Brain microvascular endothelial cell (primary cell): ENCODE data around the gene ATP2B2.

Experiments used
- DNase-seq: peaks from one replicate; pipeline ENCODE4 v3.0.0-alpha.2; 2020
- H3K27ac ChIP-seq: fragments of 250-450 bp; sonication (Bioruptor Pico); 2 replicates; pipeline ENCODE4 v1.5.1; 2020; ENCODE audit warnings: mild to moderate bottlenecking, moderate library complexity
- H3K27me3 ChIP-seq: fragments of 250-450 bp; sonication (Bioruptor Pico); replicated peaks from 2 replicates; pipeline ENCODE4 v1.5.1; 2020; ENCODE audit warnings: mild to moderate bottlenecking
- H3K36me3 ChIP-seq: fragments of 250-450 bp; sonication (Bioruptor Pico); replicated peaks from 2 replicates; pipeline ENCODE4 v1.5.1; 2020; ENCODE audit warnings: mild to moderate bottlenecking
- H3K4me3 ChIP-seq: 2 replicates; pipeline ENCODE4 v1.5.1; 2011; ENCODE audit warnings: low read depth, mild to moderate bottlenecking, control low read depth, low read length, moderate library complexity
- in situ Hi-C: cut with HindIII; loops from 2 replicates; pipeline ENCODE4 v1.10.0; 2017; ENCODE audit warnings: low sequenced_read_pairs, low pct_ligation_motif_present
- TF ChIP-seq, protein P1 (sequence below): IDR thresholded peaks from 2 replicates; pipeline ENCODE4 v1.5.1; 2011; ENCODE audit warnings: low read depth, mild to moderate bottlenecking, moderate library complexity, low read length, control low read depth, inconsistent platforms; ENCODE audit errors: missing control alignments

Gene ATP2B2

DNA sequence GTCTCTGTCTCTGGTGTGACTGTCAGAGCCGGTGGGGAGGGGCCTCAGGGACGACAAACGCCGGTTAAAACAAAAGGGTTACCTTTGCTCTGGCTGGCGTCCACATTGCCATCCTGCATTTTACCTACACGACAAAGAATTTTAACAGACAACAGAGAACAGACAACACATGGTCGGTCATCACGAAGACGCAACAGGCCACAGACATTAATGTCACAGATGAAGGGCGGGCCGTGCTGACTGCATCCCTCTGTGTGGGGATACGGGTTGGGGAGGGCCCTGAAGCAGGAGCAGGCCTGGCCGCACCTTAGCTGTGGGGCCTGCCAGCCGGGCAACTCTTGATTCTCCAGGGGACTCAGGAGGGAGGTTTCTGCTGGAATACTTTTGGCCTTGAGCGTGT, 126.2 kb downstream of the ATP2B2 start:
- TF ChIP-seq, protein P1, sequence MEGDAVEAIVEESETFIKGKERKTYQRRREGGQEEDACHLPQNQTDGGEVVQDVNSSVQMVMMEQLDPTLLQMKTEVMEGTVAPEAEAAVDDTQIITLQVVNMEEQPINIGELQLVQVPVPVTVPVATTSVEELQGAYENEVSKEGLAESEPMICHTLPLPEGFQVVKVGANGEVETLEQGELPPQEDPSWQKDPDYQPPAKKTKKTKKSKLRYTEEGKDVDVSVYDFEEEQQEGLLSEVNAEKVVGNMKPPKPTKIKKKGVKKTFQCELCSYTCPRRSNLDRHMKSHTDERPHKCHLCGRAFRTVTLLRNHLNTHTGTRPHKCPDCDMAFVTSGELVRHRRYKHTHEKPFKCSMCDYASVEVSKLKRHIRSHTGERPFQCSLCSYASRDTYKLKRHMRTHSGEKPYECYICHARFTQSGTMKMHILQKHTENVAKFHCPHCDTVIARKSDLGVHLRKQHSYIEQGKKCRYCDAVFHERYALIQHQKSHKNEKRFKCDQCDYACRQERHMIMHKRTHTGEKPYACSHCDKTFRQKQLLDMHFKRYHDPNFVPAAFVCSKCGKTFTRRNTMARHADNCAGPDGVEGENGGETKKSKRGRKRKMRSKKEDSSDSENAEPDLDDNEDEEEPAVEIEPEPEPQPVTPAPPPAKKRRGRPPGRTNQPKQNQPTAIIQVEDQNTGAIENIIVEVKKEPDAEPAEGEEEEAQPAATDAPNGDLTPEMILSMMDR = no peak
- Histone ChIP-seq H3K36me3 (no peaks in the 10 kb centered on the region), H3K27me3 (no peaks in the 10 kb centered on the region), H3K4me3 (no peak overlapping the region), H3K27ac (no peak overlapping the region)
- DNase-seq = no peak
- in situ Hi-C loops = no loop called here

DNA sequence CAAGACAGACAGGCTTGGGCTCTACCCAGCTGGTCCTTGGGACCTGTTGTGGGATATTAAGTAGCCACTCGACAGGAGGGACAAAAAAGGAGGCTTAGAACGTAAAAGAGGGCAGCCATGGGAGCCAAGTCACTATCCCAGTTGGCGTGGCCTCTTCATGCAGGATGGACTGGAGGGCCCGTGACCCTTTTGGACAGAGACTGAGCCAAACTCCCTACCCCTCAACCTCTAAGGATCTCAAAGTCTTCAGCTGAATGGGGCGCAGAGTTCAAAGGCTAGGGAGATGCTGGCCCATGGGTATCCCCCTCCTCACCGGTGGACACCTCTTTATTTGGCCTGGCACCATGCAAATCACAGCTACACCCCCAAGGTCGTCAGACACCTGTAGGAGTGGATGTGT, 126.6 kb downstream of the ATP2B2 start:
- in situ Hi-C loops = no loop called here
- DNase-seq = no peak
- TF ChIP-seq, protein P1 = no peak
- Histone ChIP-seq H3K27ac (no peak overlapping the region), H3K36me3 (no peaks in the 10 kb centered on the region), H3K27me3 (no peaks in the 10 kb centered on the region), H3K4me3 (no peak overlapping the region)

DNA sequence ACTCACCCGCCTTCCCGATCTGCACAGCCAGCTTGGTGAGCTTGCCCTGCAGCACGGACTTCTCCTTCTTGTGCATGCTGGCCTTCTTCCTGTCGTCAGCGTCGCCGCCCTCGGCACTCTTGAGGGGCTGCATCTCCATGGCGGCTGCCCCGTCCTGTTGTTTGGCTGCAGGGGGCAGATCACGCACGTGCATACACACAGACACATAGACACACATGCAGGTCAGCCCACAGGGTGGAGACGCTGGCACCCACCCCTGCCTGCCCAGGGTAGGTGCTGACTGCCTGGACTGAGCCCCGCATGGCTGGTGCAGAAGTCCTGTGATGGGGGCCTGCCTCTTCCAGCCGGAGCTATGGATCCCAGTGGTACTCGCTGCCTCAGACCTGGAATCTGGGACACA, 127.1 kb downstream of the ATP2B2 start:
- no peaks in the 10 kb centered on the region for H3K36me3 ChIP-seq
- DNase-seq = no peak
- no peak overlapping the region for H3K27ac ChIP-seq
- H3K27me3 ChIP-seq = no peaks in the 10 kb centered on the region
- TF ChIP-seq, protein P1 = no peak
- in situ Hi-C loops = no loop called here
- H3K4me3 ChIP-seq = no peak overlapping the region

DNA sequence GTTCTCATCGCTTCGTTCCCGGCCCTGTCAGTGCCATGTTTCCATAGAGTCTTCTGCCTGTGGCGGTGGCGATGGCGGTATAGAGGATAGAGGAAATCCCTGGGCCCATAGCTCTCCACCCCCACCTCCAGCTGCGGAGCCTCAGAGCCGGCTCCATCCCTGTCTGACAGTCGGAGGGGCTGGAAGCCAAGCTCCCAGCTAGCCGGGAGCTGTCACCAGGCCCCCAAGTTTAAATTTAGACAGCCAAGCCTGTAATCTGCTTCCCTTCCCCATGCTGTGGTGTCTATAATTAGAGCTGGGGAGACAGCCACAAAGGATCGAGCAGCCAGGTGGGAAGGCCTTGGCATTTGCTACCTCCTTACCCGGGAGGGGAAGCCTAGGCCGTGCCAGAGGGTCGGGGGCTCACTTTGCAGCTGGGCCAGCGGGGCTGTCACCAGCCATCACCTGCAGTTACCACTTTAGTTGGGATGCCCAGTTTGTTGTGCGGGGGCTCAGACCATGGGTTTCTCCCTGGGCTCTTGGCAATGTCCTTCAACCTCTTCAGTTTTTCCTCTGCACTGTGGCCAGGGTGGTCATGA, 128.1 kb downstream of the ATP2B2 start:
- in situ Hi-C loops = no loop called here
- H3K27ac ChIP-seq = no peak overlapping the region
- no peaks in the 10 kb centered on the region for H3K27me3 ChIP-seq
- DNase-seq = no peak
- TF ChIP-seq, protein P1 = no peak
- no peaks in the 10 kb centered on the region for H3K36me3 ChIP-seq
- H3K4me3 ChIP-seq = no peak overlapping the region

DNA sequence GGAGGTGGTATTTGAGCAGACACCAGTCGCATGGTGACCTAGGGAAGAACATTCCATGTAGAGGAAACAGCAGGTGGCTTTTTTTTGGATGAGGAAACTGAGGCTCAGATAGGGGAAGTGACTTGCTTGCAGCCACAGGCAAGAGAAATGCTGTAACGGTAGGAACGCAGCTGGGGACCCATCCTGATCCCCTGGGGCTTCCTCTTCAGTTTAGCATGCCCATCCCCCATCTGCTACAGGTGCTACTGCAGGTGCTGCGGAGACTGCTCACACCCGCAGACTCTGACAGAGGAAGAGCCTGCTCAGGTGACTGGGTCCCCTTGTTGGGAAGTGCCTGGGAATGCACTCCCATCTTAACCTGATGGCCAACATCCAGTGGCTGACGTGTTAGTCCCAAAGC, 129.0 kb downstream of the ATP2B2 start:
- in situ Hi-C loops = no loop called here
- DNase-seq = no peak
- H3K27me3 ChIP-seq = no peaks in the 10 kb centered on the region
- TF ChIP-seq, protein P1 = no peak
- H3K36me3 ChIP-seq = no peaks in the 10 kb centered on the region
- H3K4me3 ChIP-seq = no peak overlapping the region
- no peak overlapping the region for H3K27ac ChIP-seq
